ENCODE measurements around the gene NDUFB6. TPM values are rescaled to one million over a fixed set of nuclear protein-coding genes. Genes with fewer than 3 reads are reported as not detected.

Gene NDUFB6
- total and polyA plus RNA-seq, 2 of the 4 experiments (the other 2 are of a cell fraction): 24.2 to 51.0 TPM

GRCh38 chr9:32516241-32516640 lies 56.7 kb downstream of the NDUFB6 start:
- no peak overlapping the region for H3K14ac ChIP-seq (replicated peaks; ENCODE audit: low read depth, low read length)
- no peak overlapping the region for H3K18ac ChIP-seq (ENCODE audit: low read depth, low read length)
- H3K56ac ChIP-seq (ENCODE audit: extremely low read depth, insufficient read depth, low read length): no peak overlapping the region
- H3K79me1 ChIP-seq (ENCODE audit: low read depth in 1 of 2, low read length in 2 of 2): peaks cover 8 to 9% of the 10 kb centered on the region in 2 experiments; a peak in 2 of 4 replicates
- H2BK20ac ChIP-seq (ENCODE audit: low read depth, low read length): no peak overlapping the region
- H2AK9ac ChIP-seq (replicated peaks; ENCODE audit: low read depth, low read length, poor library complexity): no peak overlapping the region
- H3K9me3 ChIP-seq (ENCODE audit: control insufficient read depth, insufficient read depth, low read length): peaks cover 4% of the 10 kb centered on the region
- H2AFZ ChIP-seq (replicated peaks; ENCODE audit: low read length, poor library complexity): no peak overlapping the region
- peaks cover 4% of the 10 kb centered on the region; the same call in 1 of the 2 replicates for H3K36me3 ChIP-seq (ENCODE audit: control insufficient read depth, insufficient read depth, low read length)
- H4K20me1 ChIP-seq (ENCODE audit: insufficient read depth, low read length): no peaks in the 10 kb centered on the region
- H3K27ac ChIP-seq (ENCODE audit: insufficient read depth, low read length): no peak overlapping the region
- TF ChIP-seq NFE2L2 (IDR thresholded peaks at IDR 0.05; ENCODE audit: low read depth, low read length) (no peak), RCOR1 (IDR thresholded peaks at IDR 0.05; ENCODE audit: insufficient replicate concordance, low read length) (no peak), BHLHE40 (IDR thresholded peaks at IDR 0.05; ENCODE audit: low read depth, low read length) (no peak), RFX5 (IDR thresholded peaks at IDR 0.05; ENCODE audit: low read depth, low read length) (no peak), RAD21 (IDR thresholded peaks at IDR 0.05; ENCODE audit: low read length) (no peak), CHD1 (IDR thresholded peaks at IDR 0.05; ENCODE audit: low read depth, low read length) (no peak), SMC3 (IDR thresholded peaks at IDR 0.05; ENCODE audit: low read depth, low read length) (no peak), CTCF (conservative IDR thresholded peaks at IDR 0.05; ENCODE audit: low read depth, low read length) (no peak), FOS (IDR thresholded peaks at IDR 0.05; ENCODE audit: low read depth, low read length) (no peak)
- no peak overlapping the region for H4K8ac ChIP-seq (ENCODE audit: low read depth in 2 of 2, low read length in 2 of 2)
- H3K27me3 ChIP-seq (ENCODE audit: control insufficient read depth, insufficient read depth, low read length): no peaks in the 10 kb centered on the region
- no peak overlapping the region for H3K23ac ChIP-seq (ENCODE audit: low read depth, low read length)
- ATAC-seq (ENCODE audit: low read depth) (no peak), DNase-seq (no peak)
- H3K9me1 ChIP-seq (ENCODE audit: insufficient read depth, low read length): no peaks in the 10 kb centered on the region
- ChIA-PET POLR2A (ENCODE audit: unreplicated experiment) (no interaction called here), CTCF (no interaction called here)
- H4K5ac ChIP-seq (ENCODE audit: low read depth, low read length): no peak overlapping the region
- no peak overlapping the region for H4K91ac ChIP-seq (ENCODE audit: insufficient read depth, low read depth, low read length)
- H2BK15ac ChIP-seq (ENCODE audit: low read depth, low read length): no peak overlapping the region
- in situ Hi-C loops (cut with MboI; ENCODE audit: low sequenced_read_pairs) (no loop called here), intact Hi-C loops (cut with micrococcal nuclease) (no loop called here), dilution Hi-C loops (cut with HindIII; ENCODE audit: low sequenced_read_pairs, unreplicated experiment) (no loop called here)
- no peak overlapping the region for H3K4me3 ChIP-seq (ENCODE audit: insufficient read depth, low read depth, low read length)
- H3K4me2 ChIP-seq (ENCODE audit: low read depth, low read length): no peak overlapping the region
- H2BK120ac ChIP-seq (ENCODE audit: low read depth, low read length): no peak overlapping the region
- BruUV-seq (replicated peaks): no TSS peak
- no peak overlapping the region for H3K4ac ChIP-seq (ENCODE audit: low read depth, low read length)
- H3K9ac ChIP-seq (ENCODE audit: low read depth, low read length): no peak overlapping the region
- no peak overlapping the region for H2BK5ac ChIP-seq (ENCODE audit: low read depth, low read length, poor library complexity, severe bottlenecking)
- H2AK5ac ChIP-seq (ENCODE audit: low read depth, low read length): no peak overlapping the region
- no peaks in the 10 kb centered on the region for H3K4me1 ChIP-seq (ENCODE audit: control insufficient read depth, insufficient read depth, low read length)

Measured in IMR-90 (cell line).